GM12801 (cell line): ENCODE data around the gene DAAM2.

Experiments used
- CTCF ChIP-seq: IDR thresholded peaks from one replicate; pipeline ENCODE4 v1.5.1; 2011; ENCODE audit warnings: control low read depth; ENCODE audit not compliant: insufficient read length; ENCODE audit errors: extremely low read depth

Gene DAAM2

GRCh38 chr6:39840781-39841180 is 48.6 kb downstream of the DAAM2 start:
- no peak for TF ChIP-seq CTCF

- no peak for TF ChIP-seq CTCF
Observed at GRCh38 chr6:39841291-39841690, 49.1 kb downstream of the DAAM2 start.

DNA sequence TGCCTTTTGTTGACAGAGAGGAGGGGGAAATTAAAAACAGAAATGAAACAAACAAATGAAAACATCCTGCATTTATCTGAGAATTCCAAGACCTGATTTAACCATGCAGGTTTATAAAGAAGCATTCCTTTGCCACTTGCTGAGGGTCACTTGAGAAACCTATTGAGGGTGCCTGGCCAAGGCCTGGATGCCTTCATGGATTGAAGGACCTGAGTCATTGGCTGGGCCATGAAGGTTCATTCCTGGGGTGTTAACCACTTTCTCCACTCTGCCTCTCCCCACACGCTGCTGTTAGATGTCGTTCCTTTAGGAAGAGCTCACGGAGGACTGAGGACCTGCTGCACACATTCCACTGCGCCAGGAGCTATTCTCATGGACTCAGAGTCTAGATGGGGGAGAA is 49.7 kb downstream of the DAAM2 start:
- no peak for TF ChIP-seq CTCF

- no peak for TF ChIP-seq CTCF
Observed at GRCh38 chr6:39843305-39844020, 51.3 kb downstream of the DAAM2 start.

GRCh38 chr6:39844866-39845265 is 52.7 kb downstream of the DAAM2 start:
- no peak for TF ChIP-seq CTCF

GRCh38 chr6:39847221-39847620 is 55.0 kb downstream of the DAAM2 start:
- TF ChIP-seq CTCF = no peak

DNA sequence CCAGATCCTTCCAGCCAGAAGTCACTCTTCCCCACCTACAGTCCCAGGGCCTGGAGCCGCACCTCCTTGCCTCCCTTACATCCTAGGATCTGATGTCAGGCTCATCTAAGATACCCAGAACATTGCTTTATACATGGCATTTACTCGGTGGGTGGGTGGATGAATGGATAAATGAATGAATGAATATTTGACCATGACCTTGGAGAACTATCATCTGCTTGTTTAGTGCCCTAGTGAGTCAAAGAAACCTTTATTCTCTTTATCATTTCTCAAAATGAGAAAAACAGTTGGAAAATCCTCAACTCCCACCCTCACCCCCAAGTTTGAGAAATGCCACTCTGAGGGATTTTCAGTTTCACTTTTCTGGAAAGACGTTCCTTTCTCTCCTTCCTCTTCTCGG is 56.0 kb downstream of the DAAM2 start:
- TF ChIP-seq CTCF = no peak
